K562 (cell line): ENCODE results near the gene BTF3L4. TPM values are rescaled to one million over a fixed set of nuclear protein-coding genes. Genes with fewer than 3 reads are reported as not detected.
A peak's percentile ranks its signal among the peaks of the same experiment; 100 is the strongest.

ENCODE experiments used
- BRD9 ChIP-seq: fragments of 450-650 bp; IDR thresholded peaks from 2 replicates; pipeline ENCODE4 v1.6.1; 2018; ENCODE audit warnings: low read depth; ENCODE audit not compliant: partially characterized antibody
- E2F3 ChIP-seq: fragments of 250-450 bp; sonication (Bioruptor Pico); IDR thresholded peaks from 2 replicates; pipeline ENCODE4 v1.4.0; 2020; ENCODE audit warnings: mild to moderate bottlenecking
- ERF ChIP-seq: fragments of 450-650 bp; formaldehyde crosslinking; IDR thresholded peaks from 2 replicates; pipeline ENCODE4 v1.4.0; 2020; ENCODE audit warnings: mild to moderate bottlenecking, mixed read lengths
- ETV6 ChIP-seq, 3 experiments: fragments of 150-350 bp in 1 of 3; sonication (generic) in 1 of 3; formaldehyde crosslinking in 1 of 3; IDR thresholded peaks; 2 replicates each; pipeline versions ENCODE4 v1.6.1 to v1.8.0; 2014 to 2022; ENCODE audit warnings: borderline replicate concordance in 2 of 3, low read depth in 2 of 3, antibody characterized with exemption in 1 of 3, low read length in 1 of 3, mild to moderate bottlenecking in 1 of 3, missing genetic modification reagents in 1 of 3
- FOXA3 ChIP-seq, 2 experiments: fragments of 450-650 bp in 1 of 2; sonication (generic) in 1 of 2; formaldehyde crosslinking; IDR thresholded peaks in 1 of 2; conservative IDR thresholded peaks in 1 of 2; 2 replicates each; pipeline versions ENCODE4 v1.4.0 to v1.8.0; 2020 to 2022; ENCODE audit warnings: mild to moderate bottlenecking in 2 of 2, missing genetic modification reagents in 1 of 2
- HDAC2 ChIP-seq: fragments of 450-650 bp; IDR thresholded peaks from 2 replicates; pipeline ENCODE4 v1.6.1; 2016; ENCODE audit warnings: mild to moderate bottlenecking
- L3MBTL2 ChIP-seq: fragments of 450-650 bp; IDR thresholded peaks from 2 replicates; pipeline ENCODE4 v1.6.1; 2016; ENCODE audit warnings: mild to moderate bottlenecking, moderate library complexity
- MCM2 ChIP-seq: fragments of 450-650 bp; IDR thresholded peaks from 2 replicates; pipeline ENCODE4 v1.6.1; 2017; ENCODE audit warnings: low read depth, mild to moderate bottlenecking
- NR3C1 ChIP-seq: sonication (generic); formaldehyde crosslinking; IDR thresholded peaks from 2 replicates; pipeline ENCODE4 v1.8.1; 2022; ENCODE audit warnings: missing genetic modification reagents
- PHF21A ChIP-seq: fragments of 450-650 bp; IDR thresholded peaks from 2 replicates; pipeline ENCODE4 v1.6.1; 2017; ENCODE audit warnings: low read depth, borderline replicate concordance
- POLR3G ChIP-seq: IDR thresholded peaks from 2 replicates; pipeline ENCODE4 v1.6.1; 2011; ENCODE audit not compliant: insufficient read length, insufficient replicate concordance; ENCODE audit errors: extremely low read depth
- RBM34 ChIP-seq: fragments of 200-400 bp; formaldehyde crosslinking; IDR thresholded peaks from 2 replicates; pipeline ENCODE4 v1.6.1; 2018; ENCODE audit warnings: low read length, borderline replicate concordance; ENCODE audit not compliant: insufficient read depth
- SUPT5H ChIP-seq: fragments of 450-650 bp; IDR thresholded peaks from 2 replicates; pipeline ENCODE4 v1.6.1; 2016
- TARDBP ChIP-seq: fragments of 450-650 bp; IDR thresholded peaks from 2 replicates; pipeline ENCODE4 v1.6.1; 2016
- TCF3 ChIP-seq: sonication (generic); formaldehyde crosslinking; IDR thresholded peaks from 2 replicates; pipeline ENCODE4 v1.4.0; 2020; ENCODE audit warnings: mild to moderate bottlenecking, missing genetic modification reagents
- THRAP3 ChIP-seq: fragments of 450-650 bp; IDR thresholded peaks from 2 replicates; pipeline ENCODE4 v1.6.1; 2016; ENCODE audit warnings: mild to moderate bottlenecking, inconsistent platforms, borderline replicate concordance
- WHSC1 ChIP-seq: IDR thresholded peaks from one replicate; pipeline ENCODE4 v1.6.1; 2012; ENCODE audit warnings: low read length, control low read depth, inconsistent platforms
- YY1 ChIP-seq, 3 experiments: IDR thresholded peaks; 2 replicates each; pipeline ENCODE4 v1.6.1; 2011; ENCODE audit warnings: low read length in 2 of 3, mild to moderate bottlenecking in 2 of 3, moderate library complexity in 2 of 3, borderline replicate concordance in 1 of 3, control low read depth in 1 of 3, low read depth in 1 of 3; ENCODE audit not compliant: insufficient read depth in 3 of 3, insufficient replicate concordance in 2 of 3, control insufficient read depth in 1 of 3, insufficient read length in 1 of 3; ENCODE audit errors: extremely low read depth in 1 of 3
- ZBTB11 ChIP-seq, 3 experiments: fragments of 200-800 bp in 1 of 3; fragments of 250-450 bp in 1 of 3; fragments of 450-650 bp in 1 of 3; sonication (Bioruptor Pico) in 1 of 3; sonication (Bioruptor generic) in 1 of 3; formaldehyde crosslinking in 1 of 3; IDR thresholded peaks; 2 replicates each; pipeline versions ENCODE4 v1.6.1 to v1.8.0; 2016 to 2022; ENCODE audit warnings: mild to moderate bottlenecking in 2 of 3, missing genetic modification characterization in 2 of 3, missing compliant biosample characterization in 1 of 3, moderate library complexity in 1 of 3
- ZKSCAN8 ChIP-seq: fragments of 200-800 bp; sonication (Bioruptor generic); IDR thresholded peaks from 2 replicates; pipeline ENCODE4 v1.6.1; 2016; ENCODE audit warnings: missing genetic modification characterization, missing compliant biosample characterization
- ZNF133 ChIP-seq: fragments of 250-450 bp; sonication (Bioruptor Pico); IDR thresholded peaks from 2 replicates; pipeline ENCODE4 v1.4.0; 2020; ENCODE audit warnings: mild to moderate bottlenecking
- ZNF354B ChIP-seq: fragments of 250-450 bp; sonication (Bioruptor Pico); IDR thresholded peaks from 2 replicates; pipeline ENCODE4 v1.4.0; 2020
- ZNF41 ChIP-seq: fragments of 250-450 bp; sonication (Bioruptor Pico); conservative IDR thresholded peaks from 2 replicates; pipeline ENCODE4 v1.4.0; 2020; ENCODE audit warnings: mild to moderate bottlenecking
- ZNF436 ChIP-seq: fragments of 250-450, 450-650 bp; sonication (Bioruptor Pico); formaldehyde crosslinking; IDR thresholded peaks from 2 replicates; pipeline ENCODE4 v1.7.0; 2020; ENCODE audit warnings: mild to moderate bottlenecking
- ZNF561 ChIP-seq: fragments of 450-650 bp; formaldehyde crosslinking; conservative IDR thresholded peaks from 2 replicates; pipeline ENCODE4 v1.4.0; 2020; ENCODE audit warnings: mild to moderate bottlenecking, moderate library complexity
- polyA plus RNA-seq, 8 experiments: library from polyadenylated mRNA; depleted of rRNA in 4 of 8; stranded (reverse) in 5 of 8; unstranded in 3 of 8; fragments of >200 nt; fragmentation: Nextera tagmentation in 2 of 8; fragmentation: Illumina TruSeq in 1 of 8; extraction: Ambion mirVana in 2 of 8; extraction: Trizol in 1 of 8; gene quantifications; 2 replicates each; pipeline versions ENCODE4 v1.2.1 to v1.2.3, GENCODE V29; 2011 to 2014; ENCODE audit warnings: inconsistent platforms in 1 of 8, missing spikeins in 1 of 8
- total RNA-seq, 7 experiments: library from RNA; depleted of rRNA in 6 of 7; stranded (reverse); fragments of >200 nt in 6 of 7; fragmentation: Illumina TruSeq in 2 of 7; extraction: Trizol in 2 of 7; gene quantifications; 2 replicates each; pipeline versions ENCODE4 v1.2.1 to v1.2.3, GENCODE V29; 2011 to 2021; ENCODE audit warnings: low replicate concordance in 1 of 7

BTF3L4 gene
- total and polyA plus RNA-seq, 9 of the 15 experiments (the other 6 are each of a cell fraction or from before 2014, with no cell fraction given), result 40.1 to 106 (median 88.8) TPM

DNA sequence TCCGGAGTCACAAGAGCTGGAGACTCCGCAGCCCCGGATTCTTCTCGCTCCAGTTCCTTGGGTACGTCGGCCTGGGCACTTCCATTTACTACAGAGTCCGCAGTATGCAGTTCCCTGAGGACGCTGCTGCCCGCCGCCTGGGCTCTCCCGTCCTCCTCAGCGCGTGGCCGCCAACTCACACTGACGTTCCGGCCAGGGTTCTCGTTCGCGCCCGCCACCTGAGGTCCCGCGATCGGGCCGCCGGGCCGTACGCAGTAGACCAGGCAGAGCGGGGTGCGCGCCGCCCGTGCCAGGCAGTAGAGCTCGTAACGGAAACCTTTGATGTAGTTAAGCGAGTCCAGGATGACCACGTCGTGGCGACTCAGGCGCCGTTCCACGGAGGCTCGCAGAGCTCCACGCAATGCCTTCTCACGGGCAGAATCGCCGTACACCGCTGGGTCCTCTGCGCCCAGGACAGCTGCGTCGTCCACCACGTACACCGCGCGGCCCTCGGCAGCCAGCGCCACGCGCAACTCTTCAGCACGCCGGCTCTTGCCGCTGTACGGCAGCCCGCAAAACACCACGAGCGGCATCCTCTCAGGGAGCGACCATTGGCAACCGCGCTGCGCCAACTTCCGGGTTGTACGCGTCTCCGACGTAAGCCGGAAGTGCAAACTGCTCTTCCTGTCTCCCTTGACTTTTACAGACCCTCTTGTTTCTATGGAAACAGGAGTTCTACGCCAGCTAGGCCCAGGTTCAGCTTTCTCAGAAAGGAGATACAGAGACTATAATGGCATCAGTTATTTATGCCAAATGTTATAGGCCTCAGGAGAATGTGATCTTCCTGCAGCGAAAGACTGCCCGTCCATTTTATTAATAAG lies 22.7 kb upstream of the BTF3L4 start, which contains the start of gene KTI12 (continued):
- TF ChIP-seq ETV6 (IDR thresholded peaks at IDR 0.05; ENCODE audit: borderline replicate concordance in 1 of 2, low read depth in 2 of 2, low read length in 1 of 2) (peak in 1 of 2 experiments; percentile 86; a peak in 3 of 4 replicates), ETV6 (CRISPR knock-in tag; IDR thresholded peaks at IDR 0.05; ENCODE audit: borderline replicate concordance) (peak; percentile 55; the same call in 1 of the 2 replicates), WHSC1 (no peak), YY1 (IDR thresholded peaks at IDR 0.05; ENCODE audit: borderline replicate concordance in 1 of 3, control insufficient read depth in 1 of 3, extremely low read depth in 1 of 3, insufficient read depth in 3 of 3, insufficient read length in 1 of 3, insufficient replicate concordance in 2 of 3, low read depth in 1 of 3, low read length in 2 of 3) (peak; percentile 54 to 94 (median 90)), NR3C1 (CRISPR knock-in tag) (no peak), ZNF354B (CRISPR knock-in tag) (0 out of 2 replicates have a peak, but pooled peaks have one; percentile 24), FOXA3 (CRISPR knock-in tag; conservative IDR thresholded peaks at IDR 0.05 in 1 of 2, IDR thresholded peaks at IDR 0.05 in 1 of 2) (peak; percentile 4 to 79; a peak in 2 of 4 replicates), ZNF133 (CRISPR knock-in tag) (no peak), ERF (CRISPR knock-in tag) (no peak), TARDBP (peak; percentile 85), TCF3 (CRISPR knock-in tag) (peak; percentile 40; the same call in 1 of the 2 replicates), RBM34 (no peak), ZNF41 (no peak), THRAP3 (no peak), SUPT5H (peak; percentile 96), ZNF436 (CRISPR knock-in tag) (no peak), ZBTB11 (CRISPR knock-in tag; IDR thresholded peaks at IDR 0.05) (peak in 1 of 3 experiments; percentile 86; a peak in 2 of 6 replicates), E2F3 (CRISPR knock-in tag) (no peak), ZKSCAN8 (CRISPR knock-in tag) (no peak), ZNF561 (CRISPR knock-in tag) (no peak), PHF21A (no peak), L3MBTL2 (peak; percentile 74; the same call in 1 of the 2 replicates), BRD9 (no peak), MCM2 (no peak), HDAC2 (peak; percentile 84; the same call in 1 of the 2 replicates), POLR3G (no peak)
